H9 (cell line): ENCODE results near the gene JAGN1. TPM values are rescaled to one million over a fixed set of nuclear protein-coding genes. Genes with fewer than 3 reads are reported as not detected.

Source experiments
- DNase-seq: peaks from one replicate; pipeline ENCODE4 v3.0.0-alpha.2; 2017
- H2AFZ ChIP-seq: one replicate; pipeline ENCODE4 v1.6.1; 2013; ENCODE audit warnings: mild to moderate bottlenecking, low read length, control low read depth, moderate library complexity
- H2AK5ac ChIP-seq: 2 replicates; pipeline ENCODE4 v1.6.1; 2013; ENCODE audit warnings: low read length, control low read depth, mixed read lengths; ENCODE audit not compliant: insufficient read length
- H2BK120ac ChIP-seq: one replicate; pipeline ENCODE4 v1.6.1; 2013; ENCODE audit warnings: low read depth, mild to moderate bottlenecking, low read length, control low read depth, inconsistent platforms; ENCODE audit not compliant: poor library complexity, severe bottlenecking
- H2BK12ac ChIP-seq: 2 replicates; pipeline ENCODE4 v1.6.1; 2013; ENCODE audit warnings: low read length, control low read depth, mixed read lengths, low read depth; ENCODE audit not compliant: insufficient read length
- H2BK15ac ChIP-seq: 2 replicates; pipeline ENCODE4 v1.6.1; 2013; ENCODE audit warnings: low read depth, low read length, control low read depth
- H2BK20ac ChIP-seq: one replicate; pipeline ENCODE4 v1.6.1; 2013; ENCODE audit warnings: low read depth, mild to moderate bottlenecking, low read length, control low read depth, inconsistent platforms; ENCODE audit not compliant: poor library complexity, severe bottlenecking
- H2BK5ac ChIP-seq: 2 replicates; pipeline ENCODE4 v1.6.1; 2013; ENCODE audit warnings: low read length, control low read depth, mixed read lengths; ENCODE audit not compliant: insufficient read length
- H3K14ac ChIP-seq: 2 replicates; pipeline ENCODE4 v1.6.1; 2013; ENCODE audit warnings: low read length, control low read depth; ENCODE audit not compliant: insufficient read depth
- H3K18ac ChIP-seq: 2 replicates; pipeline ENCODE4 v1.6.1; 2013; ENCODE audit warnings: low read depth, mild to moderate bottlenecking, mixed read lengths, low read length, control low read depth; ENCODE audit not compliant: insufficient read length
- H3K23ac ChIP-seq: 2 replicates; pipeline ENCODE4 v1.6.1; 2013; ENCODE audit warnings: low read length, control low read depth, mixed read lengths, low read depth; ENCODE audit not compliant: insufficient read length
- H3K23me2 ChIP-seq: 2 replicates; pipeline ENCODE4 v1.6.1; 2013; ENCODE audit warnings: low read depth, mild to moderate bottlenecking, mixed read lengths, low read length, control low read depth; ENCODE audit not compliant: insufficient read length, poor library complexity, severe bottlenecking
- H3K27ac ChIP-seq: 2 replicates; pipeline ENCODE4 v1.5.1; 2013; ENCODE audit warnings: low read length, control low read depth, mixed read lengths, low read depth; ENCODE audit not compliant: insufficient read length
- H3K27me3 ChIP-seq: 2 replicates; pipeline ENCODE4 v1.6.1; 2013; ENCODE audit warnings: low read length, control low read depth, inconsistent platforms; ENCODE audit not compliant: insufficient read depth
- H3K4ac ChIP-seq: 2 replicates; pipeline ENCODE4 v1.6.1; 2013; ENCODE audit warnings: low read depth, mild to moderate bottlenecking, control low read depth, inconsistent platforms, low read length, moderate library complexity
- H3K4me1 ChIP-seq: 2 replicates; pipeline ENCODE4 v1.6.1; 2013; ENCODE audit warnings: low read length, control low read depth, inconsistent platforms; ENCODE audit not compliant: insufficient read depth
- H3K4me2 ChIP-seq: 2 replicates; pipeline ENCODE4 v1.6.1; 2013; ENCODE audit warnings: low read length, control low read depth, mixed read lengths; ENCODE audit not compliant: insufficient read length, insufficient read depth
- H3K56ac ChIP-seq: 2 replicates; pipeline ENCODE4 v1.6.1; 2013; ENCODE audit warnings: low read depth, mild to moderate bottlenecking, mixed read lengths, low read length, control low read depth; ENCODE audit not compliant: insufficient read length
- H3K79me1 ChIP-seq: 2 replicates; pipeline ENCODE4 v1.6.1; 2013; ENCODE audit warnings: low read depth, mild to moderate bottlenecking, moderate library complexity, low read length, control low read depth, inconsistent platforms; ENCODE audit not compliant: insufficient read depth, poor library complexity, severe bottlenecking
- H3K79me2 ChIP-seq: 2 replicates; pipeline ENCODE4 v1.6.1; 2013; ENCODE audit warnings: low read length, control low read depth, inconsistent platforms; ENCODE audit not compliant: insufficient read depth
- H3K9ac ChIP-seq: 2 replicates; pipeline ENCODE4 v1.6.1; 2013; ENCODE audit warnings: low read length, control low read depth, mixed read lengths; ENCODE audit not compliant: insufficient read length; ENCODE audit errors: extremely low read depth
- H3K9me3 ChIP-seq: one replicate; pipeline ENCODE4 v1.6.1; 2013; ENCODE audit warnings: low read depth, low read length, inconsistent platforms; ENCODE audit not compliant: control insufficient read depth
- H3T11ph ChIP-seq: one replicate; pipeline ENCODE4 v1.6.1; 2013; ENCODE audit warnings: mild to moderate bottlenecking, low read length, control low read depth, inconsistent platforms
- H4K20me1 ChIP-seq: one replicate; pipeline ENCODE4 v1.6.1; 2013; ENCODE audit not compliant: control insufficient read depth, insufficient read length, insufficient read depth
- H4K5ac ChIP-seq: 2 replicates; pipeline ENCODE4 v1.6.1; 2013; ENCODE audit warnings: low read depth, mild to moderate bottlenecking, mixed read lengths, low read length, control low read depth; ENCODE audit not compliant: insufficient read length
- H4K8ac ChIP-seq: replicated peaks from 2 replicates; pipeline ENCODE4 v1.6.1; 2013; ENCODE audit warnings: low read length, control low read depth, mixed read lengths, low read depth; ENCODE audit not compliant: insufficient read length
- H4K91ac ChIP-seq: 2 replicates; pipeline ENCODE4 v1.6.1; 2013; ENCODE audit warnings: low read depth, mild to moderate bottlenecking, moderate library complexity, mixed read lengths, low read length, control low read depth; ENCODE audit not compliant: insufficient read length
- H3K27ac Mint-ChIP-seq, 3 experiments: 2 replicates in 2 of 3; 3 replicates in 1 of 3; pipeline ENCODE4 v1.8.0; 2020 to 2021; ENCODE audit warnings: mixed read lengths in 3 of 3, mild to moderate bottlenecking in 1 of 3, moderate library complexity in 1 of 3
- H3K27me3 Mint-ChIP-seq: 2 replicates; pipeline ENCODE4 v1.8.0; 2021; ENCODE audit warnings: low read depth, mild to moderate bottlenecking, moderate library complexity, mixed read lengths
- H3K36me3 Mint-ChIP-seq, 3 experiments: 2 replicates in 2 of 3; 3 replicates in 1 of 3; pipeline ENCODE4 v1.8.0; 2020 to 2021; ENCODE audit warnings: low read depth in 3 of 3, mixed read lengths in 3 of 3; ENCODE audit not compliant: insufficient read depth in 1 of 3
- H3K4me1 Mint-ChIP-seq, 2 experiments: 2 replicates each; pipeline ENCODE4 v1.8.0; 2020; ENCODE audit warnings: mixed read lengths in 2 of 2
- H3K4me3 Mint-ChIP-seq, 2 experiments: 2 replicates in 1 of 2; 3 replicates in 1 of 2; pipeline ENCODE4 v1.8.0; 2020 to 2021; ENCODE audit warnings: mild to moderate bottlenecking in 2 of 2, mixed read lengths in 2 of 2, moderate library complexity in 1 of 2
- H3K9me3 Mint-ChIP-seq, 2 experiments: 2 replicates in 1 of 2; 3 replicates in 1 of 2; pipeline ENCODE4 v1.8.0; 2020; ENCODE audit warnings: mild to moderate bottlenecking in 2 of 2, mixed read lengths in 2 of 2, moderate library complexity in 1 of 2
- CTCF ChIP-seq: fragments of 200-600 bp; sonication (generic); conservative IDR thresholded peaks from 3 replicates; pipeline ENCODE4 v1.8.0; 2021; ENCODE audit warnings: antibody characterized with exemption, mild to moderate bottlenecking
- WGBS: extraction: QIAGEN DNeasy Blood & Tissue Kit; methylation state at CpG from one replicate; pipeline ENCODE4 v1.1.7; 2013; ENCODE audit warnings: missing lambda C conversion rate, low lambda C conversion rate, mixed read lengths; ENCODE audit not compliant: insufficient read length; ENCODE audit errors: extremely low coverage; 5-methylcytosine and 5-hydroxymethylcytosine counted together
- total RNA-seq: library from RNA; stranded (reverse); gene quantifications from 2 replicates; pipeline ENCODE4 v1.2.1, GENCODE V29; 2021

JAGN1 gene
- total RNA-seq, 1 experiment from 2014 or later, result 33.5 TPM

GRCh38 chr3:9934993-9935392 lies 44.6 kb downstream of the JAGN1 start:
- H4K5ac ChIP-seq, result no peak overlapping the region
- no peak overlapping the region for H3K27ac ChIP-seq
- no peak for TF ChIP-seq CTCF
- no peak overlapping the region for H2BK15ac ChIP-seq
- H3K23ac ChIP-seq, result no peak overlapping the region
- no peak overlapping the region for H2AK5ac ChIP-seq
- H4K8ac ChIP-seq, result no peak overlapping the region
- H3K14ac ChIP-seq, result no peak overlapping the region
- H3K4ac ChIP-seq, result no peak overlapping the region
- H3T11ph ChIP-seq, result no peak overlapping the region
- peaks cover 5% of the 10 kb centered on the region for H3K27me3 Mint-ChIP-seq
- no peaks in the 10 kb centered on the region for H3K79me1 ChIP-seq
- no peak overlapping the region for H3K56ac ChIP-seq
- no peak overlapping the region for H3K18ac ChIP-seq
- H2BK120ac ChIP-seq, result no peak overlapping the region
- H2AFZ ChIP-seq, result no peak overlapping the region
- no peak overlapping the region for H2BK12ac ChIP-seq
- no peaks in the 10 kb centered on the region for H3K27me3 ChIP-seq
- no peak overlapping the region for H2BK5ac ChIP-seq
- DNase-seq, result no peak
- no peak overlapping the region for H2BK20ac ChIP-seq
- no peak overlapping the region for H3K27ac Mint-ChIP-seq
- no peaks in the 10 kb centered on the region for H4K20me1 ChIP-seq
- H3K79me2 ChIP-seq, result no peaks in the 10 kb centered on the region
- H4K91ac ChIP-seq, result no peak overlapping the region
- WGBS, result no CpG with 5 or more reads among the region's 4 CpGs
- peaks cover 10 to 14% of the 10 kb centered on the region in 2 experiments for H3K4me1 Mint-ChIP-seq
- peak overlapping the region; percentile 88 to 94; a peak in 2 of 5 replicates for H3K4me3 Mint-ChIP-seq
- H3K9me3 Mint-ChIP-seq, result peaks cover 0 to 4% of the 10 kb centered on the region in 2 experiments; a peak in 2 of 5 replicates
- H3K4me2 ChIP-seq, result no peak overlapping the region
- peaks cover 7% of the 10 kb centered on the region for H3K23me2 ChIP-seq
- H3K36me3 Mint-ChIP-seq, result peaks cover 5 to 35% (median 23%) of the 10 kb centered on the region in 3 experiments
- H3K9ac ChIP-seq, result no peak overlapping the region
- H3K9me3 ChIP-seq, result no peaks in the 10 kb centered on the region
- no peaks in the 10 kb centered on the region; the same call in 1 of the 2 replicates for H3K4me1 ChIP-seq
